Measurements from ENCODE around the gene HP. TPM values are rescaled to one million over a fixed set of nuclear protein-coding genes. Genes with fewer than 3 reads are reported as not detected.
A peak's percentile ranks its signal among the peaks of the same experiment; 100 is the strongest.

The HP gene
- total and polyA plus RNA-seq, 2 of the 8 experiments (the other 6 are each of a cell fraction or from before 2014, with no cell fraction given), result not detected

DNA sequence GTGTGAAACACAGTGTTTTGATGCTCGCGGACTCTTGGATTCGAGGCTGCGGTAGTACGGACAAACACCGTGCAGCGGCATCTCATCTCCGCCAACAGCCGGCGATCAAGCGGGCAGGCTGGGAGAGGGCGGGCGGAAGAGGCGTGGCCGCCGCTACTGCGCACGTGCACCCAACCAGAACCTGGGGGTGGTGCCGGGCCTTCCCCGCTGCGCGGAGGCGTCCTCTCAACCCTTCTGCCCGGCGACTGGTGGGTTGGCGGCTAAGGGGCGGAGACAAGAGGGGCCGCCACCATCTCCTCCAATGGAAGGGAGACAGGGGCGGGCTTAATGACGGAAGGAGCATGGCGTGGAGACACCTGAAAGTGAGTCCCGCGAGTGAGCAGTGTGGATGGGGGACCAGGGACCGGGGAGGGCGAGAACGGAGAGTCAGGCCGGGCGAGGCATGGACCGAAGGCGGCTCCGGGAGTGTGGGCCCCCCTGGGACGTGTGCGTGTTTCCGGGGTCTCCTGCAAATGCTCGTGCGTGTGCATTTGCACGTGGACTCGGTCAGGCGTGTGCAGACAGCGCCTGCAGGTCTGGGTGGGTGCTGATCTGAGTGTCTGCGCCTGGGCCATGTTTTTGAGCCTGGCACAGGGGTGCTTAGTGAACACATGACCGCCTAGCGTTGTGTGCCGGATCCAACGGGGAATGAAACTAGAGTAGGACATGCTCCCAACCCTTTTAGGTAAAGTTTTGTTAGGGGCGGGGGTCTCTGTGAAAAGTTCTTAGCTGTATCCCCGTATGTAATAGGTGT lies 45.7 kb upstream of the HP start, which contains the start of gene DHODH (continued):
- 0 out of 2 replicates have a peak, but pooled peaks have one; percentile 14 for TF ChIP-seq EGR1 (IDR thresholded peaks at IDR 0.05; ENCODE audit: borderline replicate concordance, low read depth, low read length)
- TF ChIP-seq USF2 (IDR thresholded peaks at IDR 0.05; ENCODE audit: low read length), result peak; percentile 55; the same call in 1 of the 2 replicates
- no peak for TF ChIP-seq SIRT6 (IDR thresholded peaks at IDR 0.05; ENCODE audit: low read length)
- TF ChIP-seq NANOG (IDR thresholded peaks at IDR 0.05; ENCODE audit: insufficient read depth, low read depth, low read length, poor library complexity, severe bottlenecking), result no peak
- TF ChIP-seq HDAC2 (IDR thresholded peaks at IDR 0.05; ENCODE audit: borderline replicate concordance in 1 of 2, low read depth in 2 of 2, low read length in 2 of 2), result peak in 1 of 2 experiments; percentile 82; a peak in 1 of 4 replicates
- TF ChIP-seq SRF (IDR thresholded peaks at IDR 0.05; ENCODE audit: low read depth, low read length), result no peak
- peak; percentile 89 for TF ChIP-seq SAP30 (IDR thresholded peaks at IDR 0.05; ENCODE audit: insufficient read depth, insufficient replicate concordance, low read length)
- no peak for TF ChIP-seq SUZ12 (IDR thresholded peaks at IDR 0.05; ENCODE audit: low read length)
- no peak for TF ChIP-seq EP300 (IDR thresholded peaks at IDR 0.05; ENCODE audit: borderline replicate concordance in 1 of 2, low read depth in 2 of 2, low read length in 2 of 2)
- TF ChIP-seq, protein P1, sequence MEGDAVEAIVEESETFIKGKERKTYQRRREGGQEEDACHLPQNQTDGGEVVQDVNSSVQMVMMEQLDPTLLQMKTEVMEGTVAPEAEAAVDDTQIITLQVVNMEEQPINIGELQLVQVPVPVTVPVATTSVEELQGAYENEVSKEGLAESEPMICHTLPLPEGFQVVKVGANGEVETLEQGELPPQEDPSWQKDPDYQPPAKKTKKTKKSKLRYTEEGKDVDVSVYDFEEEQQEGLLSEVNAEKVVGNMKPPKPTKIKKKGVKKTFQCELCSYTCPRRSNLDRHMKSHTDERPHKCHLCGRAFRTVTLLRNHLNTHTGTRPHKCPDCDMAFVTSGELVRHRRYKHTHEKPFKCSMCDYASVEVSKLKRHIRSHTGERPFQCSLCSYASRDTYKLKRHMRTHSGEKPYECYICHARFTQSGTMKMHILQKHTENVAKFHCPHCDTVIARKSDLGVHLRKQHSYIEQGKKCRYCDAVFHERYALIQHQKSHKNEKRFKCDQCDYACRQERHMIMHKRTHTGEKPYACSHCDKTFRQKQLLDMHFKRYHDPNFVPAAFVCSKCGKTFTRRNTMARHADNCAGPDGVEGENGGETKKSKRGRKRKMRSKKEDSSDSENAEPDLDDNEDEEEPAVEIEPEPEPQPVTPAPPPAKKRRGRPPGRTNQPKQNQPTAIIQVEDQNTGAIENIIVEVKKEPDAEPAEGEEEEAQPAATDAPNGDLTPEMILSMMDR (IDR thresholded peaks at IDR 0.05; ENCODE audit: control extremely low read depth in 1 of 3, insufficient read depth in 1 of 3, low read depth in 1 of 3, low read length in 3 of 3), result no peak
- TF ChIP-seq SP2 (IDR thresholded peaks at IDR 0.05; ENCODE audit: low read length), result no peak
- TF ChIP-seq SIX5 (IDR thresholded peaks at IDR 0.05; ENCODE audit: low read depth, low read length), result no peak
- peak; percentile 81; the same call in 1 of the 2 replicates for TF ChIP-seq TAF1 (IDR thresholded peaks at IDR 0.05; ENCODE audit: low read depth, low read length)
- peak; percentile 35; the same call in 1 of the 2 replicates for TF ChIP-seq CHD2 (IDR thresholded peaks at IDR 0.05; ENCODE audit: low read length)
- TF ChIP-seq KDM1A (IDR thresholded peaks at IDR 0.05; ENCODE audit: borderline replicate concordance, low read length), result no peak
- no peak for TF ChIP-seq TAF7 (optimal IDR thresholded peaks at IDR 0.05; ENCODE audit: borderline replicate concordance, low read depth, low read length)
- TF ChIP-seq BACH1 (IDR thresholded peaks at IDR 0.05; ENCODE audit: low read length), result peak; percentile 56
- peak; percentile 43; the same call in 1 of the 2 replicates for TF ChIP-seq E2F6 (IDR thresholded peaks at IDR 0.05)
- TF ChIP-seq CBX8 (IDR thresholded peaks at IDR 0.05; ENCODE audit: borderline replicate concordance, low read depth, low read length), result no peak

All from H1 (cell line).